Neutrophil (primary cell): Measurements from ENCODE around the gene HORMAD1.
"Not testable (repeated sequence)": the region's sequence is repeated elsewhere in the genome, so short reads cannot be mapped to it uniquely, and the experiment has no call there.

ENCODE experiments used
- H3K27ac ChIP-seq: fragments of 200-600 bp; sonication (generic); 2 replicates; pipeline ENCODE4 v1.5.1; 2016; ENCODE audit warnings: mild to moderate bottlenecking, moderate library complexity
- H3K27me3 ChIP-seq: fragments of 200-600 bp; sonication (generic); 2 replicates; pipeline ENCODE4 v1.6.0; 2016; ENCODE audit warnings: mild to moderate bottlenecking
- H3K36me3 ChIP-seq: fragments of 200-600 bp; sonication (generic); 2 replicates; pipeline ENCODE4 v1.5.1; 2017
- H3K4me1 ChIP-seq, 2 experiments: fragments of 200-600 bp in 1 of 2; sonication (generic) in 1 of 2; 1 replicate in 1 of 2; 2 replicates in 1 of 2; pipeline versions ENCODE4 v1.5.1 to v1.6.1; 2013 to 2016; ENCODE audit warnings: low read depth in 1 of 2, low read length in 1 of 2, mild to moderate bottlenecking in 1 of 2, moderate library complexity in 1 of 2; ENCODE audit not compliant: control insufficient read depth in 1 of 2, insufficient read depth in 1 of 2
- H3K4me3 ChIP-seq, 2 experiments: fragments of 200-600 bp in 1 of 2; sonication (generic) in 1 of 2; 1 replicate in 1 of 2; 2 replicates in 1 of 2; pipeline ENCODE4 v1.5.1; 2013 to 2016; ENCODE audit warnings: low read depth in 1 of 2, low read length in 1 of 2, mild to moderate bottlenecking in 1 of 2, moderate library complexity in 1 of 2
- H3K9me3 ChIP-seq: fragments of 200-600 bp; sonication (generic); 2 replicates; pipeline ENCODE4 v1.5.1; 2016
- CTCF ChIP-seq: fragments of 200-600 bp; sonication (generic); IDR thresholded peaks from 2 replicates; pipeline ENCODE4 v1.5.1; 2016; ENCODE audit warnings: antibody characterized with exemption

The HORMAD1 gene

GRCh38 chr1:150720703-150721102, at the start of gene HORMAD1:
HORMAD1 (minus strand) TSS chr1:150720895; CDS start chr1:150719505, 1,390 bp downstream.
- H3K4me3 ChIP-seq = no peak within 1 kb of the TSS
- H3K27me3 ChIP-seq = no peaks in the 10 kb centered on the region
- no peak within 1 kb of the TSS for H3K27ac ChIP-seq
- no peak for TF ChIP-seq CTCF
- peaks cover 5 to 8% of the 10 kb centered on the region in 2 experiments for H3K4me1 ChIP-seq
- H3K9me3 ChIP-seq = no peaks in the 10 kb centered on the region
- peaks cover 6% of the 10 kb centered on the region for H3K36me3 ChIP-seq

- peaks cover 62 to 71% of the 10 kb centered on the region in 2 experiments for H3K4me1 ChIP-seq
- not testable (repeated sequence) for H3K9me3 ChIP-seq, H3K27me3 ChIP-seq, H3K4me3 ChIP-seq
- H3K36me3 ChIP-seq = peaks cover 13% of the 10 kb centered on the region
- H3K27ac ChIP-seq = peak overlapping the region; percentile 48
Observed at GRCh38 chr1:150767704-150768103, 47.0 kb upstream of the HORMAD1 start.

DNA sequence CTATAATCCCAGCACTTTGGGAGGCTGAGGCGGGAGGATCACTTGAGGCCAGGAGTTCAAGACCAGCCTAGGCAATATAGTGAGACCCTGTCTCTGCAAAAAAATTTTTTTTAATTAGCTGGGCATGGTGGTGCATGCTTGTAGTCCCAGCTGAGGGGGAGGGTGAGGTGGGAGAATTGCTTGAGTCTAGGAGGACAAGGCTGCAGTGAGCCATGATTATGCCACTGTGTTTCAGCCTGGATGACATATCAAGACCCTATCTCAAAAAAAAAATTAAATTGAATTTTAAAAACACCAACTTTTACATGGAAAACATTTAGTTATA, 45.2 kb upstream of the HORMAD1 start:
- Histone ChIP-seq H3K4me1 (peaks cover 59 to 72% of the 10 kb centered on the region in 2 experiments), H3K4me3 (peak overlapping the region; percentile 70 to 78), H3K27ac (peak overlapping the region; percentile 88), H3K36me3 (peaks cover 16% of the 10 kb centered on the region)
- H3K27me3 ChIP-seq, H3K9me3 ChIP-seq: not testable (repeated sequence)

- no peak for TF ChIP-seq CTCF
- H3K27ac ChIP-seq = peak within 1 kb of the TSS; percentile 88
- peak within 1 kb of the TSS; percentile 70 to 78 for H3K4me3 ChIP-seq
- no peaks in the 10 kb centered on the region for H3K9me3 ChIP-seq
- peaks cover 60 to 72% of the 10 kb centered on the region in 2 experiments for H3K4me1 ChIP-seq
- H3K27me3 ChIP-seq = no peaks in the 10 kb centered on the region
- H3K36me3 ChIP-seq = peaks cover 18% of the 10 kb centered on the region
Observed at GRCh38 chr1:150765296-150765976, 44.7 kb upstream of the HORMAD1 start, which contains the start of gene CTSS. CTSS (minus strand) TSS chr1:150765778; CDS start chr1:150764763, 1,015 bp downstream.

DNA sequence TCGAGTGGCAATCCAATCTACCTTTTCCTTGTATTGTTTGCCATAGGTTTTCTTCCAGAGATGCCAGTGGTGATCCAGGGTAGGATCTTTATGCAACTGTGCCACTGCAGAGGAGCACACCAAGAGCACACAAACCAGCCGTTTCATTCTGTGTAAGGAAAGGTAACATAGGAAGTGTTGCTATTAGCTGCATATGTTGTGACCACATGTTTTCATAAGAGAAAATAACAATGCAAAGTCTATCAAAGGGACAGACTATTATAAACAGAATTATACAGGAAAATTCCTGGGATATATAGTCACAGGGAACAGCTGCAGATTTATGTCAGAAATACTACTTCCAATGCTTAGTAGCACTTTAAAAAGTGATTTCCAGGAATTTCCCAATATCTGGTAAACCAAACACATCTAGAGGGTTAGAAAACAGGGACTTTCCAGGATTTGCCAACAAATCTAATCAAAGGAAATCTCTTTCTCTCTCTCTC, 44.0 kb upstream of the HORMAD1 start:
- H3K27me3 ChIP-seq = no peaks in the 10 kb centered on the region
- H3K9me3 ChIP-seq = no peaks in the 10 kb centered on the region
- TF ChIP-seq CTCF = no peak
- H3K36me3 ChIP-seq = peaks cover 23% of the 10 kb centered on the region
- H3K4me1 ChIP-seq = peaks cover 60 to 75% of the 10 kb centered on the region in 2 experiments
- H3K4me3 ChIP-seq = peak overlapping the region; percentile 70 to 78
- peak overlapping the region; percentile 88 for H3K27ac ChIP-seq

GRCh38 chr1:150763018-150763417, 42.3 kb upstream of the HORMAD1 start:
- no peaks in the 10 kb centered on the region for H3K9me3 ChIP-seq
- no peak for TF ChIP-seq CTCF
- H3K27ac ChIP-seq = peak overlapping the region; percentile 88
- peak overlapping the region; percentile 70 to 78 for H3K4me3 ChIP-seq
- H3K27me3 ChIP-seq = no peaks in the 10 kb centered on the region
- peaks cover 33% of the 10 kb centered on the region for H3K36me3 ChIP-seq
- H3K4me1 ChIP-seq = peaks cover 53 to 79% of the 10 kb centered on the region in 2 experiments
